ENCODE measurements around the gene WTAP. TPM values are rescaled to one million over a fixed set of nuclear protein-coding genes. Genes with fewer than 3 reads are reported as not detected.

Gene WTAP
- total RNA-seq, 2 donors from 2014 or later, result 46.3 to 157 TPM

DNA sequence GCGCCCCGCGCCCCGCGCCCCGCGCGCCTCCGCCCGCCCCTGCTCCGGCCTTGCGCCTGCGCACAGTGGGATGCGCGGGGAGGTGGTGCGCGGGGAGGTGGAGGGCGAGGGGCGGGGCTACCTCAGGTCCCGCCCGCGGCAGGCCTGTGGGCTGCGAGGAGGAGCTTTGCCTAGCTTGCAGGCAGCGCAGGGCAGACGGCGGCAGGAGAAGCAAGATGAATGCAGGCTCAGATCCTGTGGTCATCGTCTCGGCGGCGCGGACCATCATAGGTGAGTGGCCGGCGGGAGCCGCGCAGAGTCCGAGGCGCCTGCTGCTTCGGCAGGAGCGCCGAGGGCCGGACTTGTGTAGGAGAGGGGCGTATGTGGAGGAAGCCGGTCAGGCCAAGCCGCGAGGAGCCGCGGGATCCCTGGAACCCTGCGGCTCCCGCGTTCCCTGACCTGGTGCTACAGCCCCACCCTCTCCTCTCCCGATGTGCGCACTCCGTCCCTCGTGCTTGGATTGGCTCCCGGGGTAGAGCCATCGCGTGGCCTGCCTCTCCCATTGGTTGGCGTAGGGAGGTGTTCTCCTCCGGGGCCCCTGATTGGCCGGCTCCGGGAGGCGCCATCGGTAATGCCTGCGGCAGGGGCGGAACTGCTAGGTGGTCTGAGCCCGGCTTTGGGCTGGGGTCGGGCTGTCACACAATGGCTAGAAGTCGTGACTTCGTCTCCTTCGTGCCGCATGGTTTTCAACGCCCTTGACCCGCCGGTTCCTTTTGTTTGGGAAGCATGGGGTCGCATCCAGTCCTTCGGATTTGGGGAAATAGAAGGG lies 34.8 kb downstream of the WTAP start, which contains the start of gene ACAT2:
TSS of gene ACAT2 (plus strand) at position 173 of the 808 bp plus-strand sequence. CDS start at position 216, 43 bp downstream.
- TF ChIP-seq, protein P1, sequence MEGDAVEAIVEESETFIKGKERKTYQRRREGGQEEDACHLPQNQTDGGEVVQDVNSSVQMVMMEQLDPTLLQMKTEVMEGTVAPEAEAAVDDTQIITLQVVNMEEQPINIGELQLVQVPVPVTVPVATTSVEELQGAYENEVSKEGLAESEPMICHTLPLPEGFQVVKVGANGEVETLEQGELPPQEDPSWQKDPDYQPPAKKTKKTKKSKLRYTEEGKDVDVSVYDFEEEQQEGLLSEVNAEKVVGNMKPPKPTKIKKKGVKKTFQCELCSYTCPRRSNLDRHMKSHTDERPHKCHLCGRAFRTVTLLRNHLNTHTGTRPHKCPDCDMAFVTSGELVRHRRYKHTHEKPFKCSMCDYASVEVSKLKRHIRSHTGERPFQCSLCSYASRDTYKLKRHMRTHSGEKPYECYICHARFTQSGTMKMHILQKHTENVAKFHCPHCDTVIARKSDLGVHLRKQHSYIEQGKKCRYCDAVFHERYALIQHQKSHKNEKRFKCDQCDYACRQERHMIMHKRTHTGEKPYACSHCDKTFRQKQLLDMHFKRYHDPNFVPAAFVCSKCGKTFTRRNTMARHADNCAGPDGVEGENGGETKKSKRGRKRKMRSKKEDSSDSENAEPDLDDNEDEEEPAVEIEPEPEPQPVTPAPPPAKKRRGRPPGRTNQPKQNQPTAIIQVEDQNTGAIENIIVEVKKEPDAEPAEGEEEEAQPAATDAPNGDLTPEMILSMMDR (IDR thresholded peaks at IDR 0.05), result peak; percentile 28
- Histone ChIP-seq H3K9me3 (no peaks in the 10 kb centered on the region), H3K27me3 (replicated peaks; ENCODE audit: insufficient read depth) (no peaks in the 10 kb centered on the region), H3K27ac (peak within 1 kb of the TSS; percentile 95 to 98), H3K4me3 (peak within 1 kb of the TSS; percentile 86), H3K4me1 (ENCODE audit: control insufficient read depth in 1 of 2, low read depth in 2 of 2) (peaks cover 7 to 17% of the 10 kb centered on the region in 2 donors), H3K36me3 (peaks cover 4% of the 10 kb centered on the region)
- ATAC-seq (ENCODE audit: insufficient number of reproducible peaks, low FRiP score, low read depth) (peak; percentile 99), DNase-seq (ENCODE audit: low spot score) (peak; percentile 91)

DNA sequence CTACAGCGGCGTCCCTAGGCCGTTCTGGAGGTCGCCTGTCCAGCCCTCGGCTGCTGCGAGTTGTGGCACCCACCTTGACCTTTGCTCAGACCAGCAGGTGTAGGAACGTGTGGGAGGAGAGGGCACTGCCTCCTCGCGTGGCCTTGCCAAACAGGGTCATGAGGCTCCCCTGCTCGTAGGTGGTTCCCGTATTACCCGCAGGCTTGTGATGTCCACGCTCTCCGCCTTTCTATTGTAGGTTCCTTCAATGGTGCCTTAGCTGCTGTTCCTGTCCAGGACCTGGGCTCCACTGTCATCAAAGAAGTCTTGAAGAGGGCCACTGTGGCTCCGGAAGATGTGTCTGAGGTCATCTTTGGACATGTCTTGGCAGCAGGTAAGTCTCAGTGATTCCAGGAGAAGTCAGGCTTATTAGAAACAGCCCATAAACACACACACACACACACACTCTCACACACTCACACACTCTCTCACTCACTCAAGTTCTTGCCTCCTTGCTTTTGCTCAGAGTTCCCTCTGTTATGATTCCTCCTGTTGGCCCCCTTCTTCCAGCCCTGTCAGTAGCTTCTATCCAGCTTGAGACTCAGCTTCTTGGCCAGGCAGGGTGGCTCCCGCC lies 35.5 kb downstream of the WTAP start:
- ATAC-seq (ENCODE audit: insufficient number of reproducible peaks, low FRiP score, low read depth) (no peak), DNase-seq (ENCODE audit: low spot score) (no peak)
- peak overlapping the region; percentile 95 to 98 for H3K27ac ChIP-seq
- TF ChIP-seq, protein P1 (IDR thresholded peaks at IDR 0.05), result no peak
- H3K27me3 ChIP-seq (replicated peaks; ENCODE audit: insufficient read depth), result no peaks in the 10 kb centered on the region
- no peaks in the 10 kb centered on the region for H3K9me3 ChIP-seq
- peaks cover 4% of the 10 kb centered on the region for H3K36me3 ChIP-seq
- H3K4me3 ChIP-seq, result peak overlapping the region; percentile 86
- peaks cover 7 to 17% of the 10 kb centered on the region in 2 donors for H3K4me1 ChIP-seq (ENCODE audit: control insufficient read depth in 1 of 2, low read depth in 2 of 2)

DNA sequence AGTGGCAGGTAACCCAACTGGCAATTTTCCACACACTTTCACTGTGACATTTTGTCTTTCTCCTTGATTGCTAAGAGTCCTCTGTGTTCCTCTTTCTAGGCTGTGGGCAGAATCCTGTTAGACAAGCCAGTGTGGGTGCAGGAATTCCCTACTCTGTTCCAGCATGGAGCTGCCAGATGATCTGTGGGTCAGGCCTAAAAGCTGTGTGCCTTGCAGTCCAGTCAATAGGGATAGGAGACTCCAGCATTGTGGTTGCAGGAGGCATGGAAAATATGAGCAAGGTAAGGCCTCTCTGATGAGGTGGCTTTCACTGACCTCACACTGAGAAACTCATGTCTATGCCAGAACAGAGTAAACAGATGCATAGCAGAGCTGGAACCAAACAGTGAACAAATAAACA lies 39.6 kb downstream of the WTAP start:
- H3K4me3 ChIP-seq, result no peak overlapping the region
- ATAC-seq (ENCODE audit: insufficient number of reproducible peaks, low FRiP score, low read depth) (no peak), DNase-seq (ENCODE audit: low spot score) (no peak)
- no peaks in the 10 kb centered on the region for H3K9me3 ChIP-seq
- H3K36me3 ChIP-seq, result peaks cover 11% of the 10 kb centered on the region
- H3K27me3 ChIP-seq (replicated peaks; ENCODE audit: insufficient read depth), result no peaks in the 10 kb centered on the region
- H3K27ac ChIP-seq, result no peak overlapping the region
- TF ChIP-seq, protein P1 (IDR thresholded peaks at IDR 0.05), result no peak
- H3K4me1 ChIP-seq (ENCODE audit: control insufficient read depth in 1 of 2, low read depth in 2 of 2), result peaks cover 0 to 10% of the 10 kb centered on the region in 2 donors

DNA sequence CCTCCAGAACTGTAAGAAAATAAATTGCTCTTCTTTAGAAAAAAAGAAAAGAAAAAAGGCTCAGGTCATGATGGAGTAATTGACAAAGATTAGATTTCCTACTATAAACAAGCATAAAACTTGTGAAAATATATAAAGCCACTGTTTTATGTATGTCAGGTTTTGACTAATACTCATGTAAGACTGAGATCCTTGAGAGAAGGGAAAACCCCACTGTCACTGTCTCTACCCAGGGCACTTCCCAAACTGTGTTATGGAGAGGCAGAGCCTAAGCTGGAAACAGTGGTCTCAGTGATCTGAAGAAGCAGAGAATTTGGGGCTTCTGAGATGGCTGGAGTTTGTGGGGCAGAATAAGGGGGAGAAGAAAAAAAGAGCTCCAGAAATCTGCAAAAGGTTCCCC lies 42.2 kb downstream of the WTAP start:
- H3K27me3 ChIP-seq (replicated peaks; ENCODE audit: insufficient read depth), result no peaks in the 10 kb centered on the region
- ATAC-seq (ENCODE audit: insufficient number of reproducible peaks, low FRiP score, low read depth) (no peak), DNase-seq (ENCODE audit: low spot score) (no peak)
- no peaks in the 10 kb centered on the region for H3K9me3 ChIP-seq
- H3K4me1 ChIP-seq (ENCODE audit: control insufficient read depth in 1 of 2, low read depth in 2 of 2), result no peaks in the 10 kb centered on the region
- TF ChIP-seq, protein P1 (IDR thresholded peaks at IDR 0.05), result no peak
- no peak overlapping the region for H3K4me3 ChIP-seq
- no peak overlapping the region for H3K27ac ChIP-seq
- H3K36me3 ChIP-seq, result peaks cover 11% of the 10 kb centered on the region

DNA sequence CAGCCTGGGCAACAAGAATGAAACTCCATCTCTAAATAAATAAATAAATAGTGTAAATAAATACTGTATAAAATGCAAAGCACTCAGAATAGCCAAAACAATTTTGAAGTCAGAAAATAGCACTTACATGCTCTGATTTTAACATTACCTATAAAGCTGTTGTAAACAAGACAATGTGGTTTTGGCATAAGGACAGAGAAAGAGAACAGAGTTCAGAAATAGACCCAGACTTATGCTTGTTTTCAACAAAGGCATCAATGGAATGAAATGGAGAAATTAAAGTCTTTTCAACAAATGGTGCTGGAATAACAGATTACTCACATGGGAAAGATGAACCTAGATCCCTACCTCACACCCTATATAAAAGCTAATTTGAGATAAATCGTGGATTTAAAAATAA lies 44.9 kb downstream of the WTAP start:
- no peak overlapping the region for H3K27ac ChIP-seq
- peaks cover 16% of the 10 kb centered on the region for H3K36me3 ChIP-seq
- TF ChIP-seq, protein P1 (IDR thresholded peaks at IDR 0.05), result no peak
- no peaks in the 10 kb centered on the region for H3K9me3 ChIP-seq
- no peak overlapping the region for H3K4me3 ChIP-seq
- ATAC-seq (ENCODE audit: insufficient number of reproducible peaks, low FRiP score, low read depth), result no peak
- H3K27me3 ChIP-seq (replicated peaks; ENCODE audit: insufficient read depth), result no peaks in the 10 kb centered on the region
- H3K4me1 ChIP-seq (ENCODE audit: control insufficient read depth in 1 of 2, low read depth in 2 of 2), result no peaks in the 10 kb centered on the region
- DNase-seq (ENCODE audit: low spot score), result no peak

All from thoracic aorta (tissue), 2 donors.